Progenitor cell of endocrine pancreas (in vitro differentiated cells): ENCODE results near the gene KCNMA1. TPM values are rescaled to one million over a fixed set of nuclear protein-coding genes. Genes with fewer than 3 reads are reported as not detected.

Experiments used
- DNase-seq: peaks from one replicate; pipeline ENCODE4 v3.0.0; 2021; ENCODE audit warnings: low spot score; ENCODE audit not compliant: unreplicated experiment
- H3K27ac Mint-ChIP-seq: 2 replicates; pipeline ENCODE4 v1.8.0; 2021; ENCODE audit warnings: mild to moderate bottlenecking, moderate library complexity, mixed read lengths
- H3K27me3 Mint-ChIP-seq: 2 replicates; pipeline ENCODE4 v1.8.0; 2021; ENCODE audit warnings: mixed read lengths
- H3K36me3 Mint-ChIP-seq: 2 replicates; pipeline ENCODE4 v1.8.0; 2022; ENCODE audit warnings: mixed read lengths; ENCODE audit not compliant: insufficient read depth
- H3K4me1 Mint-ChIP-seq: 2 replicates; pipeline ENCODE4 v1.8.0; 2021; ENCODE audit warnings: low read depth, mixed read lengths
- H3K4me3 Mint-ChIP-seq: 2 replicates; pipeline ENCODE4 v1.8.0; 2021; ENCODE audit warnings: low read depth, mild to moderate bottlenecking, moderate library complexity, mixed read lengths
- H3K9me3 Mint-ChIP-seq: 2 replicates; pipeline ENCODE4 v1.8.0; 2021; ENCODE audit warnings: low read depth, mixed read lengths
- CTCF ChIP-seq: fragments of 200-600 bp; sonication (generic); IDR thresholded peaks from one replicate; pipeline ENCODE4 v1.5.0; 2021; ENCODE audit warnings: antibody characterized with exemption, mild to moderate bottlenecking; ENCODE audit not compliant: unreplicated experiment
- total RNA-seq: library from RNA; stranded (reverse); gene quantifications from 2 replicates; pipeline ENCODE4 v1.2.1, GENCODE V29; 2021

KCNMA1 gene
- total RNA-seq, 1 donor from 2014 or later, result 5.8 TPM

- Mint-ChIP-seq H3K36me3 (no peaks in the 10 kb centered on the region), H3K27ac (no peak overlapping the region), H3K4me3 (no peak overlapping the region), H3K9me3 (no peaks in the 10 kb centered on the region), H3K4me1 (no peaks in the 10 kb centered on the region), H3K27me3 (peaks cover 25% of the 10 kb centered on the region)
- TF ChIP-seq CTCF, result no peak
- DNase-seq, result no peak
Observed at GRCh38 chr10:77601488-77601887, 36.1 kb downstream of the KCNMA1 start.

GRCh38 chr10:77600640-77601039 is 37.0 kb downstream of the KCNMA1 start:
- no peaks in the 10 kb centered on the region for H3K4me1 Mint-ChIP-seq
- H3K9me3 Mint-ChIP-seq, result no peaks in the 10 kb centered on the region
- peaks cover 25% of the 10 kb centered on the region for H3K27me3 Mint-ChIP-seq
- H3K4me3 Mint-ChIP-seq, result no peak overlapping the region
- no peak overlapping the region for H3K27ac Mint-ChIP-seq
- DNase-seq, result no peak
- TF ChIP-seq CTCF, result no peak
- no peaks in the 10 kb centered on the region for H3K36me3 Mint-ChIP-seq

GRCh38 chr10:77599651-77600050 is 38.0 kb downstream of the KCNMA1 start:
- Mint-ChIP-seq H3K27me3 (peaks cover 25% of the 10 kb centered on the region), H3K27ac (no peak overlapping the region), H3K4me1 (no peaks in the 10 kb centered on the region), H3K4me3 (no peak overlapping the region), H3K36me3 (no peaks in the 10 kb centered on the region), H3K9me3 (no peaks in the 10 kb centered on the region)
- no peak for DNase-seq
- TF ChIP-seq CTCF, result no peak

- no peak for TF ChIP-seq CTCF
- Mint-ChIP-seq H3K27ac (no peak overlapping the region), H3K9me3 (no peaks in the 10 kb centered on the region)
Observed at GRCh38 chr10:77598606-77599005, 39.0 kb downstream of the KCNMA1 start.

GRCh38 chr10:77597560-77597959 is 40.0 kb downstream of the KCNMA1 start:
- H3K27ac Mint-ChIP-seq, result no peak overlapping the region
- no peaks in the 10 kb centered on the region for H3K4me1 Mint-ChIP-seq
- no peaks in the 10 kb centered on the region for H3K36me3 Mint-ChIP-seq
- no peaks in the 10 kb centered on the region for H3K9me3 Mint-ChIP-seq
- no peak overlapping the region for H3K4me3 Mint-ChIP-seq
- TF ChIP-seq CTCF, result no peak
- peaks cover 21% of the 10 kb centered on the region for H3K27me3 Mint-ChIP-seq
- DNase-seq, result no peak

More at GRCh38 chr10:77598606-77599005, 39.0 kb downstream of the KCNMA1 start:
- H3K27me3 Mint-ChIP-seq, result peaks cover 25% of the 10 kb centered on the region
- H3K36me3 Mint-ChIP-seq, result no peaks in the 10 kb centered on the region
- DNase-seq, result no peak
- H3K4me1 Mint-ChIP-seq, result no peaks in the 10 kb centered on the region
- no peak overlapping the region for H3K4me3 Mint-ChIP-seq
